ENCODE data around the gene ZFAND5.

Gene ZFAND5, protein sequence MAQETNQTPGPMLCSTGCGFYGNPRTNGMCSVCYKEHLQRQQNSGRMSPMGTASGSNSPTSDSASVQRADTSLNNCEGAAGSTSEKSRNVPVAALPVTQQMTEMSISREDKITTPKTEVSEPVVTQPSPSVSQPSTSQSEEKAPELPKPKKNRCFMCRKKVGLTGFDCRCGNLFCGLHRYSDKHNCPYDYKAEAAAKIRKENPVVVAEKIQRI

DNA sequence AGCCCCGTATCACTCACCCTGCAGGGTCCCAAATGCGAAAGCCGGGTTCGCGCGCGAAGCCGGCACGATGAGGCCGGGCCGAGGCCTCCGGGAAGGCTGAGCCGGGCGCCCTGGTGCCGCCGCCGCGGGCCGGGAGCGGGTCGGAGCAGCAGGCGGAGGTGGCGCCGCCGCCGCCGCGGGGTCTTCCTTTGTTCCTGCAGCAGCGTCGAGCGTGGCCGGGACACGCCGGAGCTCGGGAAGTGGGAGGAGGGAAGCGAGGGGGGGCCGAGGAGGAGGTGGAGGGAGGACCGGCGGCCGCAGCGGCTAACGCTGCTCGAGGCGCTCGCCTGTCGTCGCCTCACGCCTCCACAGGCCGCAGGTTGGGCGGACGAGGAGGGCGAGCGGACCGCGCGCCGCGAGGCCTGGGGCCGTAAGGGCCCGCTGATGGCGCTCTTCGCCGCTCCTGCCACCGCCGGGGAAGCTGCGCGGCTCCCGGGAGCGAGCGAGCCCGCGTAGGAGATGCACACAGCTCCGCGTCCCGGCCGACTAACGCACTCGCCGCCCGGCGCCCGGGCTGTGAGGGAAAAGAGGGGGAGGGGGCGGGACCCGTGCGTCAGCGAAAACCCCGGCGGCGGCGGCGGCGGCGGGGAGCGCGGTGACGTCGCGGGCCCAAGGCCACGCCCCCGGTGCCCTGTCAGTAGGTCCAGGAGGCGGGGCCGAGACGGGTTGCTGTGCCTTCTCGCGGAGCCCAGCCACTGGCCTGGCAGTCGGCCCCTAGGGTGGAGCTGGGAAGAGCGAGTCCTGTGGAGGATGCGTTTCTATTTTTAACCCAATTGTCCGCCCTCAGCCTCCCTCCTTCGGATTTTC is at the start of gene ZFAND5:
ZFAND5 (minus strand) TSS at position 530 of the 846 bp plus-strand sequence. CDS start 4,430 bp downstream, outside the sequence.
- peak; percentile 87 to 94 (median 88) for DNase-seq (ENCODE audit: low read depth in 2 of 3, low spot score in 1 of 3)

DNA sequence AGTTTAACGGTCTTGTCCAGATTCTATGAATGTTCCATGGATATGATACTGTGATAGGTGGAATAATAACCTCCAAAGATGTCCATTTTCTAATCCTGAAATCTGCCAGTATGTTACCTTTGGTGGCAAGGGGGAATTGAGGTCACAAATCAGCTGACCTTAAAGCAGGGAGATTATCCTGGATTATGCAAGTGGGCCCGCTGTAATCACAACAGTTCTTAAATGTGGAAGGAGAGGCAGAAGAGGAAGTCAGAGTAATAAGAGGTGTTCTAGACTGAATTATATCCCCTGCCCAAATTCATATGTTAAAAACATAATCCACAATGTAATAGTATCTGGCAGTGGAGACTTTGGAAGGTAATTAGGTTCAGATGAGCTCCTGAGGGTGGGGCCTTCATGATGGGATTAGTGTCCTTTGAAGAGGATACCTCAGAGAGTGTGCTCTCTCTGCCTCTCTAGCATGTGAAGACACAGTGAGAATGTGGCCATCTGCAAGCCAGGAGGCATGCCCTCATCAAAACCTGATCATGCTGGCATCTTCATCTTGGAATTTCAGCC is 47.6 kb upstream of the ZFAND5 start:
- no peak for DNase-seq (ENCODE audit: low read depth in 2 of 3, low spot score in 1 of 3)

DNA sequence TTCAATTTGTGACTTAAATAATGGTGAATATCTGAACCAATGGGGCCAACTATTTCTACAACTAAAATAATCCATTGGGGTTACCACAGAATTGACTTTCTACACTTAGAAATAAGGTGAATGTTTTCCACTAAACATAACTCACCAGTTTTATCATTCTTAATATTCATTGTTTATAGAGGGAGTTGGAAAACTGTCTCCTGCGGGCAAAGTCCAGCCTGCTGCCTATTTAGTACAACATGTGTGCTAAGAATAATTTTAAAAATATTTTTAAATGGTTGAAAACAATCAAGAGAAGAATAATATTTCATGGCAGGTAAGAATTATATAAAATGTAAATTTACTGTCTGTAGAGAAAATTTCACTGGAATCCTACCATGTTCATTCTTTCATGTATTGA is 45.2 kb upstream of the ZFAND5 start:
- DNase-seq (ENCODE audit: low read depth in 2 of 3, low spot score in 1 of 3): no peak

DNA sequence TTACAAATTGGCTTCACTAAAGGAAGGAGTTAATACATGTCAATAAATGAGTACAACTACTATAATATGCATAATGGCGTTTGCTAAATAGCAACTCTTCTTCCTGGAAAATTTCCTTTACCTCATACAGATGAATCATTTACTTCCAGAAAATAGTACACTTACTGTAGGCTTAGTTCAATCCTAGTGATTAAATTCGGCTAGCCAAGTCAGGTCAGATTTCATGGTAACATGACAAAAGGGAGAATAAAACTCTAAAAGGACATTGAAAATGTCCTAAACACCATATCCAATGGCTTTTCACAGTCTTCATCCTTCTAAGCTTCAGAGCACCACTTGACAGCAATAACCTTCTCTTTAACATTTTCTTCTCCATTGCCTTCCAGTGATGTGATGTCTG is 42.1 kb upstream of the ZFAND5 start:
- DNase-seq (ENCODE audit: low read depth in 2 of 3, low spot score in 1 of 3): no peak

DNA sequence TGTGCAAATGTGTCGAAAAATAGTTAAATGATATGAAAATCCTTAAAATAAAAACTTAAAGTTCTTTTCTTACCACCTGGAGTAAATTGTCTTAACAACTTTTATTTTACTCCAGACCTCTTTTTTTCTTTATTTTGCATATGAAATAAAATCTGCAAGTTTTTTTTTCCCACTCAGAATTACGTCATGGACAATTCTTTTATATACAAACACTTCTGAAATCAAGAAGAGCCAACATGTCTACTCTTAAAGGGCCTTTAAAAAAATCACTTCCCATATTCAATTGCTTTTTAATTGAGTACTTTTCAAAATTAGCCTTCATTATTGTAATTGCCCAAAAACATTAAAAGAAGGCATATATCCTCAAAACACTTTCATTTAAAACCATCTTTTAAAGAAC is 37.7 kb upstream of the ZFAND5 start:
- no peak for DNase-seq (ENCODE audit: low read depth in 2 of 3, low spot score in 1 of 3)

DNA sequence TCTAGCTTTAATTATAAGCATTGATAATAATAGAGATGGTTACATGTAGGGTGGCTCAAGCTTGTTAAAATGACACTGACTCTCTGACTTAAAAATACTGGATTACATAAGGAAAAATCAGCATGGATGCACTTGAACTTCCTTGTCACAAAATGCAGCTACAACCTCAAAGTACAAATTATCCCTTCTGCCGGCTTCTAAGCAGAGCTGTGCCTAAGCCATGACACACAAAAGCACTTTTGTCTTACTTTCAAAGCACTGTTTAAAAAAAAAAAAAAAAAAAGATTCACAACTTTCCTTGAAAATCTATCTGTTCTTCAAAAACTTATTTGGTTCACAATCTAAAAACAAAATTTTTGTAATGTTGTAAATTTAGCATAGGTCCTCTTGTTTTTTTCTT is 36.4 kb upstream of the ZFAND5 start:
- no peak for DNase-seq (ENCODE audit: low read depth in 2 of 3, low spot score in 1 of 3)

DNA sequence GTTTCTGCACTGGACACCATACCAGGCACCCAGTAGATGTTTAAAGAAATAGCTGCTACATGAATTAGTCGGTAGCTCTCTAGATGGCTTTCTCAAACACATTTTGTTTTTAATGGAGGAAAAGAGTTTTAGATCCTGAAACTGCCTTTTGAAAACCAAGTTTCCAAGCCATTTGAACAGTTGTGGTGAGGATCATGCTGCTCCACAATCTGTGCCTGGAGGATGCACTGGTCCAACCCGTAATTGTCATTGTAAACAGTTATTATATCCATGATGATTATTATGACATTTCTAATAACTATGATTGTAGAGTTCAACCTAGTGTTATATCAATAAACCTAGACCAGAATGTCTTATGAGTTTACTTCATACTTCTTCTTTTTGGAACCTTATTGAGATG is 35.9 kb upstream of the ZFAND5 start:
- DNase-seq (ENCODE audit: low read depth in 2 of 3, low spot score in 1 of 3): no peak

DNA sequence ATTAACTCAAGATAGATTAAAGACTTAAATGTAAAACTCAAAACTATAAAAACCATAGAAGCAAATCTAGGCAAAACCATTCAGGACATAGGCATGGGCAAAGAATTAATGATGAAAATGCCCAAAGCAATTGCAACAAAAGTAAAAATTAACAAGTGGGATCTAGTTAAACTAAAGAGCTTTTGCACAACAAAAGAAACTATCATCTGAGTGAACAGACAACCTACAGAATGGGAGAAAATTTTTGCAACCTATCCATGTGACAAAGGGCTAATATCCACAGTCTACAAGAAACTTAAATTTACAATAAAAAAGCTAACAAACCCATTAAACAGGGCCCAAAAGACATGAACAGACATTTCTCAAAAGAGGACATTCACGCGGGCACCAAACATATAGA is 34.4 kb upstream of the ZFAND5 start:
- DNase-seq (ENCODE audit: low read depth in 2 of 3, low spot score in 1 of 3): no peak

DNA sequence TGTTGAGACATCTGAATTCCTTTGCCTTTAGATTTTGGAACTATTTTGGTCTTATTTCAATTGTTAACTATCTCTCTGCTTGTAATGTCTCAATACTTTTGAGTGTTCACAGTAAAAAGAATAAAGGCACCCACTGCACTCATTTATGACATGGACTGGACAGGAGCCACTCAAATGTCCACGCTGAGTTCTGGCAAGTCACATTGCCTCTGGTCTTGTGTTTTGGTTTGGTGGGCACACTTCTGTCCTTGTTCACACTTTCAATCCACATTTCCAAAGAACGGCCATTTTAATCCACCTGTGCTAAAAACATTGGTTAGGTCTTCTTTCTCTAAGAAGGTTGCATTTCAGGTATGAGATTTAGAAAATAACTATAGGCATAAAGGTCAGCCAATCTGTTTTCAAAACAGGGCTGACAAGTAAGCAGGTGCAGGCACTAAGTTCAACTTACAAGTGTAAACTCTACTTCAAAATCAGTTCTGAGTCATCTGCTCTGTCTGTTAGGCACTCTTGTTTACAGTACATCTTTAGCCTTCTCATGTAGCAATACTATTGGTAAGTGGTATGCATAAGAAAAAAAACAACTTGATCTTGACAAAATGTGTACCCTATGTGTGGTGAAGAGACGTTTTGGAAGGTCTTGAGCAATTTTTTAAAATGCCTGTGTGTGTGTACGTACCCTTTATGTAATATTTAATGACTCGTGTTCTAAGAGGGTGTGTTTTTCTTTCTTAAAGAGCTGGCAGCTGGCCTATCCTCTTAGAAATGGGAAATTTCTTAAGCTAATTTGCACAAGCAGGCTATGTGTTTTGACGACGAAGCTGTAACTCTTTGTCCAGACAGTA is 31.5 kb upstream of the ZFAND5 start:
- DNase-seq (ENCODE audit: low read depth in 2 of 3, low spot score in 1 of 3): no peak

DNA sequence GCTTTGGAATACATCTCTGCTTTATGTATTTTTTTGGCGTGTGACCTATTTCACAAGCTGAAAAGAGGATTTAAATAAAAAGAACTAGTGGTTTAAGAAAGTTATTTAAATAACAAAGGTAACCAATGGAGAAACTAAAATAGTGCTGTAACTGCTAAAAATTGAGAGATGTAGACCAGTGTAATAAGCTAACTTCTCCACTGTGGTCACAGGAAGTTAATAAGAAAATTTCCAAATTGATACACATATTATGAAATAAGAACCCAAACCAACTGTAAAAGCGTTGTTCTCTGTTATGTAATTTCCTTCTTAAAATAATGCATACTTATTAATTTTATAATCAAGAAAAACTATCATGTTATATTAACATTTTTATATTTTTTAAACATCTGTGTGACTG is 29.1 kb upstream of the ZFAND5 start:
- DNase-seq (ENCODE audit: low read depth in 2 of 3, low spot score in 1 of 3): no peak

DNA sequence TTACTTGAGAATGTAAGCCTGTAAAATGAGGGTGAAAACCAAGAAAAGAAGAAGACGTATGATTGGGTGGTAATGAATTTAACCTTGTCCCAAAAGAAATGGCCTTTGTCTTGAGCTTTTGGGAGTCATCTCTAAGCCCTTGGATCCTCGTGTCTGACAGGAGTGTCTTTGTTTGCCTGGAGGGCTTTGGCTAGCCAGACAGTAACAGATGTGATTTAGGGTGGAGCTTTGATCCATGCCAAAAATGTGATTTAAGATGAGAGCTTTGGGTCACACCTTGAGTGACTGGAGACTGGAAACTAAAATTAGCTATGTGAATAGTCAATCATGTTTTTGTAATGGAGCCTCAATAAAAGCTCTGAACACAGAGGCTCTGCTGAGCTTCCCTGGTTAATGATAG is 25.9 kb upstream of the ZFAND5 start:
- DNase-seq (ENCODE audit: low read depth in 2 of 3, low spot score in 1 of 3): no peak

DNA sequence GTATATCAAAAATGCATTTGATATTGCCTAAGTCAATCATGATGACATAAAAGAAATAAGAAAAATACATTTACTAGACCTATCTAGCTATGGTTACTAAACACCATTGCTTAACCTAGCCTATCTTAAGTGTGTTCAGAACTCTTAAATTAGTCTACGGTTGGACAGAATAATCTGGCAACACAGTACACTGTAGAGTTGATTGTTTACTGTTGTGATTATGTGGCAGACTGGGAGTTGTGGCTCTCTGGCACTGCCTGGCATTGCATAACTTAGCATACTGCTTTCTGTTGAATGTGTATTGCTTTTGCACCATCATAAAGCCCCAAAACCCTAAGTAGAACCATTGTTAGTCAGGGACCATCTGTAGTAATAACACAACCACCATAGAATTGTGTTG is 21.2 kb upstream of the ZFAND5 start:
- DNase-seq (ENCODE audit: low read depth in 2 of 3, low spot score in 1 of 3): no peak

DNA sequence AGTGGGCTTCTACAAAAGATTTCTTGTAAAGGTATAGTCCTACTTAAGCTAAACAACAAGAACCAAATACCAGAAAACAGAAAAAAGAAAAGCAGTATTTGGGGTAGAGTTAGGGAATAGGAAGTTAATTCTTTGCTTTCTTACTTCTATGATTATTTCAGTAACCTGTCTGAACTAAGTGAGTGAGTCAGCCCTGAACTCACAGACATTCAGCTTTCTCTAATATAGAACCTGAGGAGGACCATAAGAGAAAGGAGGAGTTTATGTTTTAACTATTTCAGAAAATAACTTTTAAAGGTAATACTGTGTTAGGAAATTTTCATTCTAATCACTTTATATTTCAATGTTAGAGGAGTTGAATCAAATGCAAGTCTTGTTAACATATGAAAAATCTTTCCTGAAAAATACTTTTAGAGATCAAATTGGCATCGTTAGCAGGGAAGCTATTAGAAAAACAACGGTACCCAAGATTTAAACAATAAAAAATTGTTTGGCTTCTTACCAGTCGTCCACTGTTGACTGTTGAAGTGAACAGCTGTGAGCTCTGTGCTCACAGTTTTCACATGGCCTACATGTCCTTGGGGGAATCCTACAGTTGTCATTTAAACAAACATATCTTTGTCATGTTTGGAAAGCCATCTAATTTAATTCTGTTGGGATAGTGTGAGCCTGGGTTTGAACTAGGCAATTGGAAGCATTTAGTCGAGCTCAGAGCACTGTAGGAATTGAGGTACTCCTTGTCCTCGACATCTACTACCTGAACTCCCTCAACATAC is 19.9 kb upstream of the ZFAND5 start:
- no peak for DNase-seq (ENCODE audit: low read depth in 2 of 3, low spot score in 1 of 3)

DNA sequence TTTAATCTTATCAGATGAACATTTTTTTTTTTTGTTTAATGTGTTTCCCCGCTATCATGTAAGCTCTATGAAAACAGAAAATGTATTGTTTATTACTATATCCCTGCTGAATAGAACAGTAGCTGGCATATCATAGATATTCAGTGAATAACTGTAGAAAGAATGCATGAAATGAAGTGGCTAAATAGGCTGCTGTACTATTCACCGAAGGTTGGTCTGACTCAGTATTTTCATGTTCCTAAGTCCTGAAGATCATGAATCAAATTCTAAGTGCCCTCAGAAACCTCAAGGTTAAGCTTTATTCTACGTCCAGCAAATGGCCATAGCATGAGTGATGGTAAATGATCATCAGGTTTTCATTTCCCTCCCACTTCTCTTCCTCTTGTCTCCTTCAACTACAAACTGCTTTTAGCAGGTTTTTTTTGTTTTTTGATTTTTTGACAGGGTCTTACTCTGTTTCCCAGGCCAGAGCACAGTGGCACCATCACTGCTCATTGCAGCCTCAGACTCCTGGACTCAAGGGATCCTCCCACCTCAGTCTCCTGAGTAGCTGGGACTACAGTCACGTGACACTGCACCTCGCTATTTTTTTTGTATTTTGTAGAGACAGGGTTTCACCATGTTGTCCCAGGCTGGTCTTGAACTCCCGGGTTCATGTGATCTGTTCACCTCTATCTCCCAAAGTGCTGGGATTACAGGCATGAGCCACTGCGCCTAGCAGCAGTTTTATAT is 19.1 kb upstream of the ZFAND5 start:
- DNase-seq (ENCODE audit: low read depth in 2 of 3, low spot score in 1 of 3): no peak

DNA sequence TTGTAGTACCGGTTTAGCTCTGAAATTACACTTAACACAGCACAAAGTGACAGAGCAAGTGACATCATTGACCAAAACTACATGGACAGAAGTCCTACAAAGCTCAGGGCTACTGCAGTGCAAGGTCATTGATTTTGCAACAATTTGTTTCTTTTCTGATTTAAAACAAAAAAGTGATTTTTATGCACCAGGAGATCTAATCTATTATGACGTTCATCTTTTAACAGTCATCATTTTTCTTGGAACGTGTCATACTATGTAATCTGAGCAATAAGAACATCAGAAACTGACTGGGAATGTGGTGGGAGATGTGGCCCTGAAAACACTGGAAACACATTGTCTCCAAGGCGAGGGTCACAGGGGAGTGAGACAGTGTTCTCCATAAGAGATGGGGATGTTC is 17.4 kb upstream of the ZFAND5 start:
- DNase-seq (ENCODE audit: low read depth in 2 of 3, low spot score in 1 of 3): no peak

DNA sequence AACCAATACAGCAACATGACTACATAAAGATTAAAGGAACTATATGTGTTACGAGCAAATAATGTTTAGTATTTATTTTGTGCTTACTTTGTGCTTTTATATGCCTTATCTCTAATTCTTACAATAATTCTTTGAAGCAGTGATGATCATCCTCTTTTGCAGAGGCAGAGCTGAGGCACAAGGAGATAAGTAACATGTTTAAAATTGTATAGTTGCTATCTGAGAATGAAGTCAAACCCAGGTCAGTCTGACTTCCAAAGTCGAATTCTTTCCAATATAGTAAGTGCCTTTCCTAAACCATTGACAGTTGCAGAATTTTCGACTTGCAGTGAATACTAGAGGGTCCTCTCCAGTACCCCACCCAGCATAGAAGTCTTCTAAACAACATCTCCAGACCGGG is 12.0 kb upstream of the ZFAND5 start:
- DNase-seq (ENCODE audit: low read depth in 2 of 3, low spot score in 1 of 3): no peak

DNA sequence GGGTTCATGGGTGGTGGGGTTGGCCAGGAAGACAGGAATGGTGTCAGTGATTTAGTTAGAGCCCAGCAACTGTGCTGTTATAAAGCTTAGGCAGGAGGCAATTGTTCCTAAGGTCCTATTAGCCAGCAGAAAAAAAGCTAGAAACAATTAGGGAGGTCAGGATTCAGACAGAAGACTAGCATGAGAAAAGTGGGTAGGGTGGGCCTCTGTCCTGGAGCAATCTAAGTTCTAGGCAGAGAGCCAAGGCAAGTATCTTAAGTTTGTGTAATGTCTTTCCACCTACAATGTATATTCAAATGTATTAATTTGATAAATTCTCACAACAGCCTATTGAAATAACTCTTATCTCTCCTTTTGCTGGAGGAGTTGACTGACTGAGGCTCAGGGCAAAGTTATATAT is 6.1 kb upstream of the ZFAND5 start:
- DNase-seq (ENCODE audit: low read depth in 2 of 3, low spot score in 1 of 3): no peak

DNA sequence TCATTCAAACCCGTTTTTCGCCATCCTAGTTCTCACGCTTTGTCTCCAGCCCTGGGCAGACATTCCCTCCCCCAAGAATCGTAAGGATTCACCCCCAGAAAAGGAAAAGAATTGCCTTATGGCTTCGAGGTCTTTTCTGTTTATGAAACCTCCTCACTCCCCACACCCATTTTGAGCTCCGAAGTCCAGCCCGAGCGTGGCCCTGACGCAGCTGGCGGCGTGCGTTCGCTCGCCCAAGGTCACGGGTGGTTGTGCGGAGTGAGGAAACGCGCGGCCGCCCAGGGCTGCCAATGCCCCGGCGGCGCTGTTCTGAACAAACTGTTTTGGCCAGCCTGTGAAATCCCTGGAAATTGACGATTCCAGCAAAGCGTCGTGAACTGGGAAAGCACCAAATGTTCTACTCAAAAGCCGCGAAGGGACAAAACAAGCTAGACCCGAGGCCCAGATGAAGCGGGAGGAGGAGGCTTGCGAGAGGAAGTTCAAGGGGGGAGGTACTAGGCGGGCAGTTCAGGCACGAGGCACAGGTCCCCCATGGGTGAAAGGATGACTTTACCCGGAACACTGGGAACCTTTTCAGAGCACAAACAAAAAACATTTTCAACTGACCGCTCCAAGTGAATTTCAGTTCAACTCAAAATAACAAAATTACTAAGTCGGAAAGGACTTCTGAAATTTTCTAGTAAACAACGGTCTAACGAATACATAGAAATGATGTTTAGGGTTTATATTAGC is 683 bp upstream of the ZFAND5 start:
- peak; percentile 14 to 36 (median 31) for DNase-seq (ENCODE audit: low read depth in 2 of 3, low spot score in 1 of 3)

DNA sequence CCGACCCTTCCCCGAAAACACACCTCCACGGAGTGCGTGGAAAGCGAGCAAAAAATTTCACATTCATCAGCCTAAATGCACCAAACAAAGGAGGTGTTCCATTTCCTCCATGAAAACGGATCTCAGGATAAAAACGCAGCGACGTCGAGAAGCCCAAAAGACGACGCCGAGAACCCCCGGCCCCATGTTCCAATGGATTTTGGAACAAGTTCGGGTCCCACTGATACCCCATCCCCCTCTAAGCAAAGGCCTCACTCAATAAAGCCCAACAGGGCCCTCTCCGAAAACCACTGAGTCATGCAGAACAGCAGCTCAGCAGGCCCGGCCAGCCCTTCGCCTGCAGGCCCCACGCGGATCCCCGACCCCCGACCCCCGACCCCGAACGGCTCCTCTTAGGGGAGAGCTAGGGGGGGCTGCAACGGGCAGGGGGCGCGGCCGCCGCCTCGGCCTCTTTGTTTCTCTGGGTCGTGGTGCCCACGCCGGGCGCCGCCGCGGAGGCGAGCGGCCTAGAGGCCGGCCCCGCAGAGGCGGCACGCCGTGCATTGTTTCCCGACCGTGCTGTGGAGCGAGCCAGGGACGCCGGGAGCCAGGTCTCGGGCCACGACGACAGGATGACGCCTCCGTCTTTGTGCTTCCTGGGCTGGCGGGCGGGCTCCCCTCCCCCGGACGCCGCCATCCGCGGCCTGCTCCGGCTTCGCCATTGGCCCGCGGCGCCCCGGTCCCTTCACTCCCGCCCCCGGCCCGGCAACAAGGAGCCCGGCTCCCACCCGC is 915 bp downstream of the ZFAND5 start:
- DNase-seq (ENCODE audit: low read depth in 2 of 3, low spot score in 1 of 3): peak; percentile 37 to 66 (median 42)

All from stimulated activated CD4-positive, alpha-beta T cell treated with anti-CD3 and anti-CD28 coated beads, Interleukin-12 subunit alpha, Interleukin-12 subunit beta, amount 100 ng/mL, for 48 hours (primary cell).